Smooth muscle cell (in vitro differentiated cells): Measurements from ENCODE around the gene FBXO44. TPM values are rescaled to one million over a fixed set of nuclear protein-coding genes. Genes with fewer than 3 reads are reported as not detected.

Source experiments
- DNase-seq: peaks from one replicate; lab custom pipeline; 2025; ENCODE audit not compliant: unreplicated experiment; lab: John Stamatoyannopoulos, UW
- H2AFZ ChIP-seq: fragments of 200-600 bp; sonication (generic); 2 replicates; pipeline ENCODE4 v1.6.0; 2016; ENCODE audit warnings: antibody characterized with exemption, low read depth, mild to moderate bottlenecking
- H3F3A ChIP-seq: fragments of 200-600 bp; sonication (generic); 2 replicates; pipeline ENCODE4 v1.6.0; 2017; ENCODE audit warnings: antibody characterized with exemption, low read depth
- H3K27ac ChIP-seq: fragments of 200-600 bp; sonication (generic); 2 replicates; pipeline ENCODE4 v1.5.1; 2016; ENCODE audit warnings: low read depth, mild to moderate bottlenecking
- H3K27me3 ChIP-seq: fragments of 200-600 bp; sonication (generic); 2 replicates; pipeline ENCODE4 v1.6.1; 2016; ENCODE audit warnings: low read depth, mild to moderate bottlenecking
- H3K36me3 ChIP-seq: fragments of 200-600 bp; sonication (generic); 2 replicates; pipeline ENCODE4 v1.5.1; 2016; ENCODE audit warnings: low read depth
- H3K4me1 ChIP-seq: fragments of 200-600 bp; sonication (generic); 2 replicates; pipeline ENCODE4 v1.5.1; 2016; ENCODE audit warnings: low read depth
- H3K4me2 ChIP-seq: fragments of 200-600 bp; sonication (generic); 2 replicates; pipeline ENCODE4 v1.6.0; 2016; ENCODE audit warnings: mild to moderate bottlenecking
- H3K4me3 ChIP-seq: fragments of 200-600 bp; sonication (generic); 2 replicates; pipeline ENCODE4 v1.5.1; 2016; ENCODE audit warnings: mild to moderate bottlenecking
- H3K79me2 ChIP-seq: fragments of 200-600 bp; sonication (generic); 2 replicates; pipeline ENCODE4 v1.6.0; 2016; ENCODE audit warnings: low read depth, mild to moderate bottlenecking
- H3K9ac ChIP-seq: fragments of 200-600 bp; sonication (generic); 2 replicates; pipeline ENCODE4 v1.6.0; 2016; ENCODE audit warnings: low read depth
- H3K9me3 ChIP-seq: fragments of 200-600 bp; sonication (generic); replicated peaks from 2 replicates; pipeline ENCODE4 v1.5.1; 2016; ENCODE audit warnings: low read depth
- H4K20me1 ChIP-seq: fragments of 200-600 bp; sonication (generic); 2 replicates; pipeline ENCODE4 v1.6.0; 2016; ENCODE audit warnings: low read depth
- WGBS: methylation state at CpG from one replicate; pipeline ENCODE4 v1.1.7; 2016; ENCODE audit warnings: low lambda C conversion rate; 5-methylcytosine and 5-hydroxymethylcytosine counted together
- polyA plus RNA-seq: library from polyadenylated mRNA; unstranded; fragments of >200 nt; fragmentation: Nextera tagmentation; extraction: Ambion mirVana; gene quantifications from 2 replicates; pipeline ENCODE4 v1.2.1, GENCODE V29; 2016
- total RNA-seq: library from RNA; depleted of rRNA; stranded (reverse); fragments of >200 nt; gene quantifications from 2 replicates; pipeline ENCODE4 v1.2.3, GENCODE V29; 2014
- TF ChIP-seq, protein P1 (sequence below): fragments of 200-600 bp; sonication (generic); IDR thresholded peaks from 2 replicates; pipeline ENCODE4 v1.5.1; 2017; ENCODE audit warnings: borderline replicate concordance, mild to moderate bottlenecking, antibody characterized with exemption; ENCODE audit not compliant: insufficient read depth, poor library complexity, severe bottlenecking

Gene FBXO44
- total and polyA plus RNA-seq, 2 experiments from 2014 or later: 9.0 to 16.2 TPM

DNA sequence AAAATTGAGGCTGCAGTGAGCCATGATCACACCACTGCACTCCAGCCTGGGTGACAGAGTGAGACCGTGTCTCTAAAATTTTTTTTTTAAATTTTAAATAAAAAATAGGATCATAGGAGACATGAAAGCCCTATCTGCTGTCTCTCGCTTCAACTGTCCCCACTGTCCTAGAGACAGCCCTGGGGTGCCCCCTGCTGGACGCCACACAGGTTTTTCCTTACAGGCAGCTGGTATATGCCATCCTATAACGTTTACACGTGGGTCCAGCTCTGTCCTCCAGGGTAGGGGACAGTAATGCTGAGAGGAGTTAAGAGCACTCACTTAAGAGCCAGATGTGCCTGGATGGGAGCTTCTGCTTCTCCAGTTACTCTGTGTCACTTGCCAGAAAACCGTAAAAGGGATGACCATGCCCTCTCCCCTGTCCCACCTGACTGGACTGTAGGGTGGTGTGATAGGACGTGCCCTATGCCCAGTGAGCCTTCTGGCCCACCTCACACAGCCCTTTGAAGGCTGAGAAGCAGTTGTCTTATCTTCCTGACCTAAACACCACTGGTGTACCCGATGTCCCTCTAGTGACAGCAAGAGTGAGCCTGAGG is 8.9 kb upstream of the FBXO44 start:
- H3K4me2 ChIP-seq: no peak overlapping the region
- H3K27me3 ChIP-seq: peaks cover 16% of the 10 kb centered on the region
- H3K4me3 ChIP-seq: no peak overlapping the region
- DNase-seq: peak; percentile 28
- no peaks in the 10 kb centered on the region for H3K79me2 ChIP-seq
- H3K4me1 ChIP-seq: no peaks in the 10 kb centered on the region
- H3K9me3 ChIP-seq: no peaks in the 10 kb centered on the region
- WGBS: 36% methylated on average over 8 of the region's 8 CpGs
- TF ChIP-seq, protein P1, sequence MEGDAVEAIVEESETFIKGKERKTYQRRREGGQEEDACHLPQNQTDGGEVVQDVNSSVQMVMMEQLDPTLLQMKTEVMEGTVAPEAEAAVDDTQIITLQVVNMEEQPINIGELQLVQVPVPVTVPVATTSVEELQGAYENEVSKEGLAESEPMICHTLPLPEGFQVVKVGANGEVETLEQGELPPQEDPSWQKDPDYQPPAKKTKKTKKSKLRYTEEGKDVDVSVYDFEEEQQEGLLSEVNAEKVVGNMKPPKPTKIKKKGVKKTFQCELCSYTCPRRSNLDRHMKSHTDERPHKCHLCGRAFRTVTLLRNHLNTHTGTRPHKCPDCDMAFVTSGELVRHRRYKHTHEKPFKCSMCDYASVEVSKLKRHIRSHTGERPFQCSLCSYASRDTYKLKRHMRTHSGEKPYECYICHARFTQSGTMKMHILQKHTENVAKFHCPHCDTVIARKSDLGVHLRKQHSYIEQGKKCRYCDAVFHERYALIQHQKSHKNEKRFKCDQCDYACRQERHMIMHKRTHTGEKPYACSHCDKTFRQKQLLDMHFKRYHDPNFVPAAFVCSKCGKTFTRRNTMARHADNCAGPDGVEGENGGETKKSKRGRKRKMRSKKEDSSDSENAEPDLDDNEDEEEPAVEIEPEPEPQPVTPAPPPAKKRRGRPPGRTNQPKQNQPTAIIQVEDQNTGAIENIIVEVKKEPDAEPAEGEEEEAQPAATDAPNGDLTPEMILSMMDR: peak; percentile 81
- H3F3A ChIP-seq: no peaks in the 10 kb centered on the region
- H3K36me3 ChIP-seq: no peaks in the 10 kb centered on the region
- H3K27ac ChIP-seq: no peak overlapping the region
- H2AFZ ChIP-seq: no peak overlapping the region
- H4K20me1 ChIP-seq: no peaks in the 10 kb centered on the region
- no peak overlapping the region for H3K9ac ChIP-seq

DNA sequence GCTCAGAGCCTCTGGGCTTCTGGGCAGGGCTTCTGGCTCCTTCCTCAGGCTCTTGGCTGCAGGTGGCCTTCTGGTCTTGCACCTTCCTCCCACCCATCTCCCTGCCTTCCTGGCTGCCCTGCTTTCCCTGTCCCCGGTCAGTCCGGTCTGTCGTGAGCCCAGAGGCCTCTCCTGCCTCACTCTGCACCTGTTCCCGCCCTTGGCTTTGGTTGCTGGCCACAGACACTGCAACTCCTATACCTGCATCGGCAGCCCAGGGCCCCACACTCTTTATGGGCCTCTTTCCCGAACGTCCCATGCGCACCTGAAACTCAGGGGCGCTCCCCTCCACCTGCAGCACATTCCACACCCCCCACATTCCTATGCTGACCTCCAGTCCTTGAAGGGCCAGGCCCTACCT is 8.4 kb upstream of the FBXO44 start:
- peaks cover 22% of the 10 kb centered on the region for H3K27me3 ChIP-seq
- no peak for DNase-seq
- whole genome bisulfite sequencing: 91% methylated on average over 9 of the region's 9 CpGs
- H3K27ac ChIP-seq: no peak overlapping the region
- H3K79me2 ChIP-seq: no peaks in the 10 kb centered on the region
- H3K4me1 ChIP-seq: no peaks in the 10 kb centered on the region
- H3K9ac ChIP-seq: no peak overlapping the region
- H2AFZ ChIP-seq: no peak overlapping the region
- H3K36me3 ChIP-seq: no peaks in the 10 kb centered on the region
- H3K4me3 ChIP-seq: no peak overlapping the region
- H4K20me1 ChIP-seq: no peaks in the 10 kb centered on the region
- no peaks in the 10 kb centered on the region for H3F3A ChIP-seq
- no peaks in the 10 kb centered on the region for H3K9me3 ChIP-seq
- no peak overlapping the region for H3K4me2 ChIP-seq
- TF ChIP-seq, protein P1: no peak

DNA sequence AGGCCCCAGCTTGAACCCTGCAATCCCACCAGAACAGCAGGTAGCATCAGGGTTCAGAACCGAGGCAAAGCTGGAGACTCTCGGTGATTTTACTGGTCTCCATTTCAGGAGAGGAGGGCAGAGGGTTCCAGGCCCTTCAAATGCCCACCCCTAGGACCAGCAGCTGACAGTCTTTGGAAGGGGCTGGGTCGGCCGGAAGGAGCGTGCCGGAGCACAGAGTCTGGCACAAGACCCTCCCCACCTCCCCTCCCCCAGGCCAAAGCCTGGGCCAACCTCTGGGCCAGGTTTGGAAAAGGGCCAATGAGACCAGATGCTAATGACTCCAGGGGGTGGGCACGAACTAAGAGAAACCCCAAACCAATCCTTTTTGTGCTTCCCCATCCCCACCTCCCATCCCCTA is 7.3 kb upstream of the FBXO44 start:
- no peak overlapping the region for H3K27ac ChIP-seq
- no peaks in the 10 kb centered on the region for H3K4me1 ChIP-seq
- H3F3A ChIP-seq: no peaks in the 10 kb centered on the region
- H4K20me1 ChIP-seq: no peaks in the 10 kb centered on the region
- WGBS: 91% methylated on average over 7 of the region's 7 CpGs
- H3K36me3 ChIP-seq: no peaks in the 10 kb centered on the region
- no peak overlapping the region for H3K4me2 ChIP-seq
- no peak overlapping the region for H3K4me3 ChIP-seq
- DNase-seq: no peak
- H3K79me2 ChIP-seq: no peaks in the 10 kb centered on the region
- TF ChIP-seq, protein P1: no peak
- no peak overlapping the region for H3K9ac ChIP-seq
- H3K9me3 ChIP-seq: no peaks in the 10 kb centered on the region
- H3K27me3 ChIP-seq: peaks cover 24% of the 10 kb centered on the region
- H2AFZ ChIP-seq: no peak overlapping the region

DNA sequence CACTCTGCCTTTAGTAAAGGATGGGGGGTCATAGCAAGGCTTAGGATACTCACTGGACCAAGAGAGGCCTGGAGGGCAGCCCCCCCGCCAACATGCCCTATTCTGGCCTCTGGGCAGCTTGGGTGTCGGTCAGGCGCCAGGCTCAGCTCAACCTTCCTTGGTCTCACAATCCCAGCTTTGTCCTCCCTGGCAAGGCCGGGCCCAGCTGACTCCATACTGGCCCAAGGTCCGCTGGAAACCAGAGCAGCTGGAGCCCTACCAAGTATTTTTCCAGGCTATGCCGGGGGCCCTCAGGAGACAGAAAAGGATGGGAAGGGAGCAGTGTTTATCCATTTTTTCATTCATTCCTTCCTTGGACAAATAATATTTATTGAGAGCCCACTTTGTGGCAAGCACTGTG is 6.6 kb upstream of the FBXO44 start:
- Histone ChIP-seq H3K36me3 (no peaks in the 10 kb centered on the region), H3K9me3 (no peaks in the 10 kb centered on the region), H4K20me1 (no peaks in the 10 kb centered on the region), H3K4me1 (no peaks in the 10 kb centered on the region), H3K4me2 (no peak overlapping the region), H3F3A (no peaks in the 10 kb centered on the region), H3K79me2 (no peaks in the 10 kb centered on the region), H3K27me3 (peaks cover 24% of the 10 kb centered on the region), H3K4me3 (no peak overlapping the region), H2AFZ (no peak overlapping the region), H3K27ac (no peak overlapping the region), H3K9ac (no peak overlapping the region)
- TF ChIP-seq, protein P1: no peak
- DNase-seq: no peak
- 91% methylated on average over 6 of the region's 6 CpGs for WGBS
